GM18867 (cell line): ENCODE measurements around the gene SCLY.

Experiments
- ATAC-seq: cut with Tn5 transposase; IDR thresholded peaks from one replicate; pipeline ENCODE4 v1.9.1; 2021; ENCODE audit warnings: mild to moderate bottlenecking, moderate library complexity; ENCODE audit not compliant: unreplicated experiment

Gene SCLY

DNA sequence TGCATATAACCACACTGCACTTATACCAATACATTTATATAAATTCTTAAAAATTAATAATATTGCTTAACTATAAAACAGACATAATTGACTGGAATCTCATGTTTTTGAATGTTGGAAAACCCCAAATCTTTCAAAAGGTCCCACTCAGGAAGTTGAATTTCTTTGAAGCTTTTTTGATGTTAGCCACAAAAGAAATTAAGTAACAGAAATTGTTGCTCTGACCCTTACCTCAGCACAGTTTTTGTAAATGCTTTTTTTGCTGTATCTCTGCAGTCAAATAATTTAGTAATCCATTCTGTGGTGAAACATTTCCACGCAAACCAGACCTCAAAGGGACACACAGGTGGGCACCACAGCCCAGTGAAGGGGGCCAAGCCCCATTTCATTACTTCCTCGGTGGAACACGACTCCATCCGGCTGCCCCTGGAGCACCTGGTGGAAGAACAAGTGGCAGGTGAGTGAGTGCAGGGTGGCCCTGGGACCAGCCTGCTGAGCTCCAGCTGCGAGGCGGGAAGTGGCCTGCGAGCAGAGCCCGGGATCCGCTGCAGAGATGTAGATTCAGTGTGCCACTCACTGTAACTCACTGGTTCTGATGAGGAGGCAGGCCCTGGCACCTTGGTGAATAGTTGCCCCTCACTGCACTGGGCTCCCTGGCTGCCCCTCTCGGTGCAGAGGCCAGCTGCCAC is 8.4 kb downstream of the SCLY start:
- no peak for ATAC-seq

DNA sequence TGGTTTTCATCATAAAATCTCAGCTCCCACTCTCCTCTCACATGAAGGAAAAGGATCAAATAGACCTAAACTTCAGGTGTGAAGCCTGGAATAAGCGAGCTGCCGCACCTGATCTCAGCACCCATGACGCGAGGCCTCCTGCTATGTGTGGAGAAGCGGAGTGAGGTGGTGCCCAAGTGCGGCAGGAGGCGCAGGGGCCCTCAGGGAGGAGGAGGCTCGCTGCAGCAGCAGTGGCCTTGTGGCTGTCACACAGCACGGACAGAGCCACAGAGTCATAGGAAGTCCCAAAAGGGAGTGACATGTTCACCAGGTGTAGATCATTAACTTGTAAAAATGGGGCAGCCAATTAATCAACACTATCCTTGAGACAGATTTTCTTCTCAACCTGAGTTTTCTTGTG is 9.1 kb downstream of the SCLY start:
- ATAC-seq: no peak

GRCh38 chr2:238075397-238075796 is 14.6 kb downstream of the SCLY start:
- no peak for ATAC-seq

DNA sequence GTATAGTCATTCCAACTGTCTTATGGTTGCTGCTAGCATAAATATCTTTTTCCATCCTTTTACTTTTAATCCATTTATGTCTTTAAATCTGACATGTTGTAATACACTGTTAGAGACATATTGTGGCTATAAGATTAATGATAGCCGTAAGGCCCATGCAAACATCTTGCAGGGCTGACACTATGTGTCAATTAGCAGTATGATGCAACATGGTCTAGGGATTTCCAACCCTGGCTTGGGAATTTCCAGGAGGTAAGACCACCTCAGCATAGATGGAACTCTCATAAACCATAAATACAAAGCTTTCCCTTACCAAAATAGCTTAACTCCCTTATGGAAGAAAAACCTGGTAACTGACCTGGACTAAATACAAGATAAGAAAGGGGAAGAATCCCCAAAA is 16.5 kb downstream of the SCLY start:
- ATAC-seq: no peak

DNA sequence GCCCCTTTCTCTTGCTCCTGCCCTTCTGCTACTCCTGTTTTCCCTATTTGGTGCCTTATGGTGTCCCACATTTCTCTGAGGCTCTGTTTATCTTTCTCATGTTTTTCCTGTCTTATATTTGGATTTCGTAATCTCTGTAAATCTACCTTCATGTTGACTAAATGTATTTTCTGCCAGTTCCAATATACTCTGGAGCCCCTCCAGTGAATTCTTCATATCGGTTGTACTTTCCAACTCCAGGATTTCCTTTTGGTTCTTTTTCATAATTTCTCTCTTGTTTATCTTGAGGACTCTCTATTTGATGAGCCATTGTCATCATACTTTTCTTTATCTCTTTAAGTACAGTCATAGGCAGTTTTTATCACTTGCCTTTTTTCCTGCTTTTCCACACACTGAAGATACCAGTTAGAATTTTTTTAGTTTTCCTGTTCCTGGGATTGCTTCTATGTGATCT is 19.1 kb downstream of the SCLY start:
- ATAC-seq: no peak

DNA sequence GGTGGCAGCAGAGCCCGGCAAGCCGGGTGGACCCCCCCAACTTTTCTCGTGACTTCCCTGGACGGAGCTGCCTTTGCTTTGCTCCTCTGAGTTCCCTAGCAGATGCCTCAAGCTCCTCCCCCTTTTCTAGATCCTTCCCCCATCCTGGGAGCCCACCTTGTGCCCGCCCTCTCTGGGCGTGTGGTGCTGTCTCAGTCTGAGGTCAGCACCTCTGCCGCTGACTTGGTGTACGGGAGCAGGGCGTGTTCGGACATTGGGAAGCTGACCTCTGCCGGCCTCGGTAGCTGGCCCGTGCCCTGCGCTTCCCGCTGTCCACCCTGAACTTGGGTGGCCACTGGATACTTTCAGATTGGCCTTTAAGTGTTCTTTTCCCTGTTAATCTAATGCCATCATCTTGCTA is 19.7 kb downstream of the SCLY start:
- ATAC-seq: no peak

- ATAC-seq: no peak
These were observed 20.3 kb downstream of the SCLY start for GRCh38 chr2:238081150-238081549.

DNA sequence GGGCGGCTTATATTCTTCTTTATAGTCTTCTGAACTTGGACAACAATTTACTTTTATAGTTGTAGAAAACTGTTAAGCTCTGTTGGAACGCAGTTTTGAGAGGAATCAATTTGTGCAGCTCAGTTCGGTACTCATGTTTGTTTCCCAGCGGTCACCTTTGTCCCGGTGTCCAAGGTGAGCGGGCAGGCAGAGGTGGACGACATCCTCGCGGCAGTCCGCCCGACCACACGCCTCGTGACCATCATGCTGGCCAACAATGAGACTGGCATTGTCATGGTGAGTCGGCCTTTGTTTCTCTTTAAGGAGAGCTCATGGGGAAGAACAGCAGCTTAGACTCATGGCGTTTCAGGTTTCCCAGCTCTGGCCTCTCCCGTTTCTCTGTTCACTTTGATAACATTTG is 20.8 kb downstream of the SCLY start:
- no peak for ATAC-seq

GRCh38 chr2:238082151-238082550 is 21.4 kb downstream of the SCLY start:
- no peak for ATAC-seq

DNA sequence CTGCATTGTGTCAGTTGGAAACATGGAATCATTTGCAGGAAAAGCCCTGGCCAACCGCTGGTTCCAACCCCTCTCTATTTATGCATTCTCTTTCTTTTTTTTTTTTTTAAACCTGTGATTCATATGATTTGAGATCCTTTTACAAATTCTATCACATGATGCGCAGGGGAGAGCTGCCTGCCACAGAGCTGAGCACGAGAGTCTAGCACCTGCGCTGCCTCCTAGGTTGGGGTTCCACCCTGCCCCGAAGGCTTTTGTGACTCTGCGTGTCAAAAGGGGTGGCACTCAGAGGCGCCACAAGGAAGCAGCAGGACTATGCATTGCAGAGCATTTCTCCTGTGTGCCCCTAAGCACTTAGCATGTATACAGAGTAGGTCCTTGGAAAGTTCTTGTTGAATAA is 22.0 kb downstream of the SCLY start:
- ATAC-seq: no peak

DNA sequence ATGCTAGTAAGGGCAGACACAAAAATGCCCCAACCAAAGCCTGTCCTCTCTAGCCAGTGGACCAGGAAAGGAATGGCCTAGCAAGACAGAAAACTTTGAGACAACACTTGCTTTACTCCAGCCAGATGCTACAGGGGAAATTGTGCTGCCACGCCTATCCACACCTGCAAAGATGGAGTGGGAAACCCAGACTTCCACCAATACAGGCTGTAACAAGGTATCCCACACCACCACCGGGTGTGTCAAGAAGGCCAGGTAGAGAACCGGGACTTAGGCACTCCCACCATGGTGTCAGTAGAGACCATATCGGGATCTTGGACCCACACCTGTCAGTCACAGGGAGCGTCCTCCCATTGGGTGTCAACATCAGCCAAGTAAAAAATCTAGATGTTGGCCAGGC is 23.1 kb downstream of the SCLY start:
- ATAC-seq: no peak

GRCh38 chr2:238084761-238085160 is 24.0 kb downstream of the SCLY start:
- no peak for ATAC-seq

GRCh38 chr2:238085899-238086298 is 25.1 kb downstream of the SCLY start:
- ATAC-seq: no peak

- no peak for ATAC-seq
These were observed 26.4 kb downstream of the SCLY start for GRCh38 chr2:238087211-238087610.

DNA sequence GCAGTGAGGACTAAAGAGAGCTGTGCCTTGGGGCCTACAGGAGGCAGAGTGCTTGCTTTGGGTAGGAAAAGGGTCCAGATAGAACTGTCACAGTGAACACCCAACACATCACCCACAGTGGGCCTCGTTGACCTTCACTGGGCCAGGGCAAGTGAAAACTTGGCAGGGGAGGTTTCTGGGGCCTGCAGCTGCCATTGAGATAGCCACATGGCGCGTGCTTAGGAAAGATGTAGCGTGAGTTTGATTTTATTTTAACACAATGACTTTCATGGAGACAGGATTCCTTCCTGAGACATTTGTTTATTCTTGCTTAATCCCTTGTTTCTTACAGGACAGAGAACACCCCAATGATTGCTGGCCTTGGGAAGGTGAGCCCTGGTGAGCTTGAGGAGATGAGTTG is 30.1 kb downstream of the SCLY start:
- no peak for ATAC-seq

DNA sequence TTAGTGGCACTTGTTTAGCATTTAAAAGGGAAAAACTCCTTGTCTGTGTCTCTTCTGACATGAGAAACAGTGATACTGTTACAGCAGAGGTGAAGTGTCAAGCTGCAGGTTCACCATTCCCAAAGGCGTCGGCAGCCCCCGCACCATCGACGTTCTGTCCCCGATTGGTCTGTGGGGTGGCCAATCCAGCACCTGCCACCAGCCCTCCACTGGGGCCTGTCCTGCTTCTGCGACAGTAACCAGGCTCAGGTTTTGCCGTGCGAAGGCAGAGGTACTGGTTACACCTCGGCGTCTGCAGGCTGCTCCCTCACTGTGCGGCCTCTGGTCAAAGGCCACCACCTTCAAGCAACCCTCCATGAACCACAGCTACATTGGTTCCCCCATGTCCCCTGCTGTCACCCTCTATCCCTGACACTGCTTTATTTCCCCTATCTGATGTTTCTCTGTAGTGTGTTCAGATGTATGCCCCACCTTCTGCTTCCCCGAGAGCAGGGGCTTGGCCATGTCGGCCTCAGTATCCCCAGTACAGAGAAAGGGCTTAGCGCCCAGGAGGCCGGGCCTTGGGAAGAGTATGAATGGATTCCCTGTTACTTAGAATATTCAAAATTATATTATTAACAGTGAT is 30.7 kb downstream of the SCLY start:
- no peak for ATAC-seq

GRCh38 chr2:238092486-238093035 is 31.8 kb downstream of the SCLY start:
- no peak for ATAC-seq

GRCh38 chr2:238093181-238094140 is 32.7 kb downstream of the SCLY start:
- no peak for ATAC-seq

GRCh38 chr2:238094438-238095022 is 33.7 kb downstream of the SCLY start:
- no peak for ATAC-seq

DNA sequence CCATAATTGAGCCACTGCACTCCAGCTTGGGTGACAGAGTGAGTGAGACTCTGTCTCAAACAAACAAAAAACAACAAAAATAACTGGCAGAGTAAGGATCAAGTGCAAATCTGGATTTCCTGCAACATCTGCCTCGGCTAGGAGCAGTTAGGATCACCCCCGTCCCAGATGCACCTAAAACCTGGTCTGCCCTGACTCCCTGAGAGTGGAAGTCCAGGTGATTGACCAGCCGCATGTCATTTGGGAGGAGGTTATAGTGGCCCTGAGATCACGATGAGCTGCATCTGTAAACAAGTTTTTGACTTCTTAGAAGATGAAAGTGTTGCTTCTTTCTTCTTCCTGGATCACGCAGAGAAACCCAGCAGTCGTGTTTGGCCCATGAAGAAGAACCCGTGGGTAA is 34.3 kb downstream of the SCLY start:
- ATAC-seq: no peak
